Adrenal gland (tissue), 12 donors: ENCODE data around the gene PIK3C2G. TPM values are rescaled to one million over a fixed set of nuclear protein-coding genes. Genes with fewer than 3 reads are reported as not detected.

Experiments
- DNase-seq, 7 donors: peaks; one replicate each; pipeline ENCODE4 v3.0.0-alpha.2; 2019 to 2020
- H3K27ac ChIP-seq, 5 donors: fragments of 200-600 bp; sonication (generic) in 4 of 5; 1 replicate in 3 of 5; 2 replicates in 2 of 5; pipeline versions ENCODE4 v1.5.1 to v1.8.0; 2016 to 2020; ENCODE audit warnings: mild to moderate bottlenecking in 1 of 5
- H3K27me3 ChIP-seq: fragments of 200-600 bp; 2 replicates; pipeline ENCODE4 v1.8.0; 2021
- H3K36me3 ChIP-seq, 2 donors: fragments of 200-600 bp; replicated peaks in 1 of 2; 1 replicate in 1 of 2; 2 replicates in 1 of 2; pipeline versions ENCODE4 v1.5.1 to v1.8.0; 2018 to 2022
- H3K4me1 ChIP-seq, 2 donors: fragments of 200-600 bp; replicated peaks in 1 of 2; 1 replicate in 1 of 2; 2 replicates in 1 of 2; pipeline versions ENCODE4 v1.5.1 to v1.8.0; 2018 to 2021
- H3K4me3 ChIP-seq, 4 donors: fragments of 200-600 bp; sonication (generic) in 3 of 4; one replicate each; pipeline ENCODE4 v1.5.1; 2016 to 2018
- H3K9me3 ChIP-seq, 3 donors: fragments of 200-600 bp; sonication (generic) in 1 of 3; replicated peaks in 1 of 3; 1 replicate in 2 of 3; 2 replicates in 1 of 3; pipeline versions ENCODE4 v1.5.1 to v1.8.0; 2016 to 2021
- CTCF ChIP-seq, 6 experiments: fragments of 450-650 bp in 4 of 6; fragments of 200-600 bp in 2 of 6; sonication (generic) in 1 of 6; IDR thresholded peaks; 1 replicate in 5 of 6; 2 replicates in 1 of 6; pipeline versions ENCODE4 v1.5.1 to v1.8.0; 2016 to 2021; ENCODE audit warnings: antibody characterized with exemption in 6 of 6, mild to moderate bottlenecking in 2 of 6, moderate library complexity in 1 of 6
- POLR2A ChIP-seq, 2 donors: fragments of 450-650 bp; IDR thresholded peaks; one replicate each; pipeline ENCODE4 v1.6.1; 2017; ENCODE audit warnings: antibody characterized with exemption in 2 of 2, mild to moderate bottlenecking in 2 of 2, moderate library complexity in 1 of 2
- WGBS, 4 donors: extraction: QIAGEN DNeasy Blood & Tissue Kit in 2 of 4; methylation state at CpG; one replicate each; pipeline versions ENCODE4 v1.1.5 to v1.1.7; 2013 to 2017; 5-methylcytosine and 5-hydroxymethylcytosine counted together
- intact Hi-C, 2 donors: fragments of 100-400 bp; cut with DNase I; formaldehyde crosslinking; loops; one replicate each; pipeline versions ENCODE4 v1.14.1 to v1.15.0; 2022 to 2023
- polyA plus RNA-seq, 3 donors: library from polyadenylated mRNA; stranded (reverse); fragments of 200-250 nt in 2 of 3; fragments of 350-450 nt in 1 of 3; fragmentation: Illumina TruSeq in 1 of 3; extraction: RNeasy Lipid Tissue Mini Kit (QIAGEN cat#74804) in 1 of 3; gene quantifications; one replicate each; pipeline ENCODE4 v1.2.3, GENCODE V29; 2013 to 2014
- total RNA-seq, 9 donors: library from RNA; depleted of rRNA in 4 of 9; stranded (reverse); fragments of >200 nt in 4 of 9; fragments of 120-200 nt in 1 of 9; fragmentation: NEBNext Ultra II Directional in 1 of 9; extraction: Animal tissue kit (Norgen Biotek cat#: 25700) in 1 of 9; gene quantifications; one replicate each; pipeline versions ENCODE4 v1.1.0 to v1.2.4, GENCODE V29; 2013 to 2023
- donor health status: healthy with polysubstance abuse.
- donor health status: Bipolar disorder and iron deficiency.
- donor health status: DM: yes; HTN: yes; CAD: no.
- donor health status: DM: no; HTN: no; CAD: no.
- donor health status: DM: no; HTN: no; CAD: no.
- donor health status: DM: yes; HTN: yes; CAD: no.

PIK3C2G gene
- total and polyA plus RNA-seq, 12 donors = 0.11 to 1.3 (median 0.54) TPM

- Histone ChIP-seq H3K36me3 (no peaks in the 10 kb centered on the region), H3K27ac (no peak overlapping the region), H3K4me3 (no peak overlapping the region), H3K4me1 (no peaks in the 10 kb centered on the region), H3K27me3 (no peaks in the 10 kb centered on the region), H3K9me3 (no peaks in the 10 kb centered on the region)
- TF ChIP-seq POLR2A (IDR thresholded peaks at IDR 0.05) (no peak), CTCF (IDR thresholded peaks at IDR 0.05) (no peak)
- 76 to 79% (median 76%) methylated on average over 2 of the region's 2 CpGs for WGBS, 4 donors
- DNase-seq = no peak
- intact Hi-C loops = no loop called here
Measured at GRCh38 chr12:18482601-18483120, 221.3 kb downstream of the PIK3C2G start.

- TF ChIP-seq CTCF (IDR thresholded peaks at IDR 0.05) = no peak
- TF ChIP-seq POLR2A (IDR thresholded peaks at IDR 0.05) = no peak
- no peaks in the 10 kb centered on the region for H3K36me3 ChIP-seq
- H3K9me3 ChIP-seq = no peaks in the 10 kb centered on the region
- no peak overlapping the region for H3K27ac ChIP-seq
- no peak for DNase-seq
- H3K4me1 ChIP-seq = no peaks in the 10 kb centered on the region
- intact Hi-C loops = no loop called here
- no peak overlapping the region for H3K4me3 ChIP-seq
- WGBS, 4 donors = 77 to 89% (median 84%) methylated on average over 3 of the region's 3 CpGs
- no peaks in the 10 kb centered on the region for H3K27me3 ChIP-seq
Measured at GRCh38 chr12:18483698-18484325, 222.5 kb downstream of the PIK3C2G start.

DNA sequence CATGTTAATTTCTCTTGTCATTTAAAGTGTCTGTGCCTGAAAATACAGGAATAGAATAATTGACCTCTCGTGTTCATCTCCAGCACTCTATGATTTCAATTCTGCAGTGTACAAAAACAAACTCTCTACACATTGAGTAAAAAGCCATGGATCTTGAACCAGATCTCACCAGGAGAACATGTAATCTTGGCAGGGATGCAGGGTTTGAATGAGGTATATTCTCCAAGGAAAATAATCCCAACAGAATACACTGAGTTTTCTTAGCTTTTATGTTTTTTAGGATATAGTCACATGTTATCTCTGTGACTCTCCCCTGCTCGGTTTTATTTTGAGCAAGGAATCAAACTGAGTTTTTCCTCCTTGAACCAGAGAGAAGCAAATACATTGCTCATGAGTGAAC is 224.7 kb downstream of the PIK3C2G start:
- H3K27ac ChIP-seq = no peak overlapping the region
- H3K9me3 ChIP-seq = no peaks in the 10 kb centered on the region
- H3K36me3 ChIP-seq = no peaks in the 10 kb centered on the region
- no peak for DNase-seq
- H3K4me1 ChIP-seq = no peaks in the 10 kb centered on the region
- WGBS, 4 donors = 52 to 79% (median 64%) methylated on average over 2 of the region's 2 CpGs
- intact Hi-C loops = no loop called here
- TF ChIP-seq CTCF (IDR thresholded peaks at IDR 0.05) (no peak), POLR2A (IDR thresholded peaks at IDR 0.05) (no peak)
- H3K4me3 ChIP-seq = no peak overlapping the region
- H3K27me3 ChIP-seq = no peaks in the 10 kb centered on the region

GRCh38 chr12:18487509-18487908 is 226.2 kb downstream of the PIK3C2G start:
- Histone ChIP-seq H3K27me3 (no peaks in the 10 kb centered on the region), H3K36me3 (no peaks in the 10 kb centered on the region), H3K9me3 (no peaks in the 10 kb centered on the region), H3K27ac (no peak overlapping the region), H3K4me3 (no peak overlapping the region), H3K4me1 (peaks cover 0 to under 1% of the 10 kb centered on the region in 2 donors)
- DNase-seq = no peak
- intact Hi-C loops = no loop called here
- WGBS, 4 donors = 47 to 66% (median 57%) methylated on average over 3 of the region's 3 CpGs
- TF ChIP-seq CTCF (IDR thresholded peaks at IDR 0.05) (no peak), POLR2A (IDR thresholded peaks at IDR 0.05) (no peak)
